HG03575 (cell line): ENCODE results near the gene RELT.

Source experiments
- ATAC-seq: cut with Tn5 transposase; IDR thresholded peaks from one replicate; pipeline ENCODE4 v1.9.1; 2021; ENCODE audit not compliant: unreplicated experiment, insufficient number of reproducible peaks, low FRiP score; ENCODE audit errors: extremely low read depth

RELT gene, protein sequence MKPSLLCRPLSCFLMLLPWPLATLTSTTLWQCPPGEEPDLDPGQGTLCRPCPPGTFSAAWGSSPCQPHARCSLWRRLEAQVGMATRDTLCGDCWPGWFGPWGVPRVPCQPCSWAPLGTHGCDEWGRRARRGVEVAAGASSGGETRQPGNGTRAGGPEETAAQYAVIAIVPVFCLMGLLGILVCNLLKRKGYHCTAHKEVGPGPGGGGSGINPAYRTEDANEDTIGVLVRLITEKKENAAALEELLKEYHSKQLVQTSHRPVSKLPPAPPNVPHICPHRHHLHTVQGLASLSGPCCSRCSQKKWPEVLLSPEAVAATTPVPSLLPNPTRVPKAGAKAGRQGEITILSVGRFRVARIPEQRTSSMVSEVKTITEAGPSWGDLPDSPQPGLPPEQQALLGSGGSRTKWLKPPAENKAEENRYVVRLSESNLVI

DNA sequence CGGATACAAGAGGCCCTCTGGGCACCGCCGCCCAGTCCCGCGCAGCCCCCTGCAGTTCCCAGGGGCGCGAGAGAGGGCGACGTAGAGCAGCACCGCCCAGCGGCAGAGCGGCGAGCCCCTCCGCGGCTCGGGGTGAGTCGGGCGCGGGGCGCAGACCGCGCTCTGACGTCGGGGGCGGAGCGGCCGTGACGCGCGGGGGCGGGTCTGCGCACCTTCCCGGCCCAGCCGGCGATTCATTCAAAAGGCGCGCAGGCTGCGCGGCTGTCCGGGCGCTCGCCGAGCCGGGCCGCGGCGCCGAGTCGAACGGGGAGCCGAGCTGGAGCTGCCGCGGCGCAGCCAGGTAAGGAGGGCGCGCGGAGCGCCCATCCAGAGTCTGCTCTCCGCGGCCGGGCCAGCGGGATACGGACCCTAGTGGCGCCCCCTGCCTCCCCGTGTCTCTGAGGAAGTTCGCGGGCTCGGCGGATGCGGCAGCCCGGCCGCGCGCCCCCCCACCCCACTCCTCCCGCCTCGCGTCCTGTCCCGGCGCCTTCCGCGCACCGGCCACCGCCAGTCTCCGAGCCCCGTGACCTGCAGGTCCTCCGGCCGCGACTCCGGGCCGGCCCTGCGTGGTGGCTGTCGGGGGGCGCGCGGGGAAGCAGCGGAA lies at the start of gene RELT:
TSS of gene RELT (plus strand) at position 240 of the 643 bp plus-strand sequence. CDS start 12,738 bp downstream, outside the sequence.
- no peak for ATAC-seq

DNA sequence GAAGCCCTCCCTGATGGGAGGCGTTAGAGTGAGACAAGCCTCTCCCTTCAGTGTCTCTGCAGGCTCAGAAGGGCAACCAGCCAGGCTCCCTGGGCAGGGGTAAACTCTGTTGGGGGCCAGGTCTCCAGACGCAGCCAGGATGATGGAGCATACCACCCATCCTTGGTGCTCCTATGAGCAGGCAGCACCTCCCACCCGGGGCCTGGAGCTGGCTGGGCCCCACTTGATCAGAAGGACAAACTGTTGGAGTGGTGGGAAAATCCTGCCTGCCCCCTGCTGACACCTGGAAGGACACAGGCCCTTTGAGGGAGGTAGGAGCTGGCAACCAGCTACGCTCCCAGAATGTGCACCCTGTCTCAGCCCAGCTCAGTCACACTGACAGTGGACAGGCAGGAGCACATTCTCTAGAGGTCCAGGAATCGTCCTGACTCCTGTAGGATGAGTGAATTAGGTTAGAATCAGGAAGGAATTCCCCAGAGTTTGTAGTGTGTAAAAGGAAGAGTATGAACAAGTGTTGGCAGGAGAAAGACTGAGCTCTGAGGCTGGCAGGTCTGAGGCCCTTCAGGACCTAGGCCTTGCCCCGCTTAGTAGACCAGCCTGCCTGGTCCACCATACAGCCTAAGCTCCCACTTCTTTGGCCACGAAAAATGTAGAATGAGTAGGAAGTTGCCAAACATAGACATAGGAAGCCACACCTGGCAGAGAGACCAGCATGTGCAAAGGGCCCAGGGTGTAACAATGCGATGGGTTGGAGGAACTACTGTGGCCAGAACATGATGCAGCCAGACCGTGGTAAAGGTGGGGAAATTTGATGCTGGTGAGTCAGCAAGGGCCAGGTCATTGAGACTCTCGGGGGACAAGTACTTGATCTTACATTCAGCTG lies 49.0 kb upstream of the RELT start:
- no peak for ATAC-seq

DNA sequence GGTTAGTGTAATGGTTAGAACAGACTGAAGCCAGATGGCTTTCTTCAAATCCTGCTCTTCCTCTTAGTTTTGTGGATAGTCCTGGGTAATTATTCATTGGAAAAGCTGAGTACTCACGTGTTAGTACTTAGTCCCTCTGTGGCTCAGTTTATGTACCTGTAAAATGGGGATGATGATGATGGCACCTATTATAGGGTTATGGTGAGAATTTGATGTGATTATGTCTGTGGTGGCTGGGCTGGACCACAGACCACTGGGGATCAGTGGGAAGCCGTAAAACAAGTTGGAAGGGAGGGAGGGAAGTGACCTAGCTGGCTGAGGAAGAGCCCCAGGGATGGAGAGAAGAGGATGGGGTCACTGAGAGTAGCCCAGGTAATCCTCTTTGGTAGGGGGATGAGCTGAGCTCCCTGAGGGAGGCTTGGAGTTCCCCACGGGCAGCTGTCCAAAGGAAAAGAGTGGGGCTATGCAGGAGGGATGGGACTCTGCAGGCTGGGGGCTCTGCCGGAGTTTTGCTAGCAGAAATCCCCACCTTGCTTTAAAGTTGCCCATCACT lies 48.3 kb upstream of the RELT start:
- no peak for ATAC-seq

DNA sequence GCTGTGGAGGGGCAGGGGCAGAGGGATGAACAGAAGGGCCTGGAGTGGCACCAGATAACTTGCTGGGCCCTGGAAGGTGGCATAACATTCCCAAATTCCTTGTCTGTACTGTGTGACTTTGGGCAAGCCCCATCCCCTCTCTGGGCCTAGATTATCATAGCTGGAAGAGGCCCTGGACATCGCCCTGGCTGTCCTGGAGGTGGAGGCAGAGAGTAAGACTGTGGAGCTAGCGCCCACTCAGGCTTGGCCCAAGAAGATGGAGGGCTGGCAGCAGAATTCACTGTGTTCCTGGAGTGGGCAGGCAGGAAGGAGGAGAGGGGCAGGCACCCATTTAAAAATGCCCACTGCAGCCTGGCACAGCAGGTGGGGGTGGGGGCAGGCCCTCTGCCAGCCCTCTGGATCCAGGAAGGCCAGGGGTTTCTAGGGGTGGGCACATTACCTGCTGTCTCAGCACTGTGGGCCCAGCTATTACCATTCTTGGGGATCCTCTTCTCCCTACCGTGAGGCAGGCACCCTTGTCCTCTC lies 45.6 kb upstream of the RELT start:
- no peak for ATAC-seq

DNA sequence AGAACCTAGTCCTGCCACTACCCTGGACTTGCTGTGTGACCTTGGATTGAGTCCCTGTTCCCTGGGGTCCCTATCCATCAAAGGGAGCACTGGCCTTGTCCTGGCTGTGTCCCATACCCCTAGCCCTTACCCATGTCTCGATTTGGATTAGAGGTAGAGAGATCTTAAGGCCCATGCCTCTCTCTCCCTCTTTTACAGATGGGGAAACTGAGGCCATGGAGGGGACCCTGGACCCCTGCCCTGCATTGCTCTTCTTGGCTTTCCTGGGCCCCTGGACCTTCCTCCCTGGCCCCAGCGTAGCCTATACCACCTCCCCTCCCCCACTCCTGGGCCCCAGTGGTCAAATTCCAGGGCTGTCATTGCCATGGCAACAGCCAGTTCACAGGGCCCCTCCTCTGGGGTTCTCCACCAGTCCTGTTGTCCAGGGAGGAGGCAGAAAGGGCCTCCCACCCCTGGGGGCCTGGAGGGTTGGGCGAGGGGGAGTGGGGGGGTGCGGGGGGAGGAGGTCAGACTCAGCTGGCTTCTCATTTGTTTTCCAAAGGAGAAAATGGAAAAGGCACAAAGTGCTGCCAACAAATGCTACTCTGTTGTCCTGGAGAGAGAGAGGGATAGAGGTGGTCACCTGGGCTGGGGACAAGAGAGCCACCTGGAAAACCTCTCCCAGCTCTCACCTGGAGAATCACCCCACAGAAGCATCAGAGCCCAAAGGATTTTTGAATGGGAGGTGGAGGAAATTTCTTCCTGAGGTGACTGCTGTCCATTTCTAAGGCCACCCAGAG lies 44.9 kb upstream of the RELT start:
- no peak for ATAC-seq

DNA sequence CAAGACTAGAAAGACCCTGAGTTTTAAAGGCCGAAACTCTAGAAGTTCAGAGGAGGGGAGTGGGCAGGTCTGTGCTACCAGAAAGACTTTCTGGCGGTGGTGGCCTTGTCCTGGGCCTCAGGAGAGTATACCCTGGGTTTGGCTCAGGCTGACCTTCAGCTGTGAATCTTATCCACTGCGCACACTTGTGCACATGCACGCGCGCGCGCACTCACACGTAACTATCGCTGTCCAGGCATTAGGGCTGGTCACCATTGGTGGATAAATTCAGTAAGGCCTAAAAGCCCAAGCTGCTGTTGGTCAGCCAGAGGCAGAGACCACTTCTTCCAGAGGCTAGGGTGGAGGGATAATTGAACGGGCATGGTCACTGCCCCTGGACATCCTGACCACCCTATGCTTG lies 43.0 kb upstream of the RELT start:
- no peak for ATAC-seq

DNA sequence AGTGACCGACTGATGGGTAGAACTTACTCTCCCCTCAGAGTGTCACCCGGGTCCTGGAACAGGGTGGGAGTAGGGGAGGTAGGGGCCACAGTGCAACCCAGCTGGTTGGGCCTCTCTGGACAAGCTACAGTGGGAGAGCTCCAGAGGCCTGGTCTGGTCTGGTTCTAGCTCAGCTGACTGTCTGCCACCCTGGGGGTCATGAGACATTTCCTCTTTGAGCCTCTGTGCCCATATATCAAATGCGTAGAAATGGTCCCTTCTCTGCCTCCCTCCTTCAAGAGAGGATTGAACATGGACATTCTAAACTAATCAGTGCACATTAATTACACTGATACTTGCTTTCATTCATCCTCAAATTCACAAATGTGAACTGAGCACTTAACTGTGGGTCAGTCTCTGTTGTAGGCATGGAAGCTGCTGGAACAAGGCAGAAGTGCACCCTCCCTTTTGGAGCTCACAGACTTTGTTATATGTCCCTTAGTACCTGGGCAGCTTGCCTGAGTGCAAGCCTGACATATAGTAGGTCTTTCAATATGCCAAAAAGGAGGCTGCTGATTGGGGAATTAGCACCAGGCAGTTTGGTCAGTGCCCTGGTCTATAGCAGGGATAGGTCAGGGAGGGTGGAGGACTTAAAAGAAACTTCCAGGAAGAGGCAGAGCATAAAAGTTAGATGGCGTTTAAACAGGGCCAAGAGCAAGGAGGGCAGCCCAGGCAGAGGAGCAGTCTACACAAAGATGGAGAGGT lies 42.4 kb upstream of the RELT start:
- ATAC-seq, result no peak

DNA sequence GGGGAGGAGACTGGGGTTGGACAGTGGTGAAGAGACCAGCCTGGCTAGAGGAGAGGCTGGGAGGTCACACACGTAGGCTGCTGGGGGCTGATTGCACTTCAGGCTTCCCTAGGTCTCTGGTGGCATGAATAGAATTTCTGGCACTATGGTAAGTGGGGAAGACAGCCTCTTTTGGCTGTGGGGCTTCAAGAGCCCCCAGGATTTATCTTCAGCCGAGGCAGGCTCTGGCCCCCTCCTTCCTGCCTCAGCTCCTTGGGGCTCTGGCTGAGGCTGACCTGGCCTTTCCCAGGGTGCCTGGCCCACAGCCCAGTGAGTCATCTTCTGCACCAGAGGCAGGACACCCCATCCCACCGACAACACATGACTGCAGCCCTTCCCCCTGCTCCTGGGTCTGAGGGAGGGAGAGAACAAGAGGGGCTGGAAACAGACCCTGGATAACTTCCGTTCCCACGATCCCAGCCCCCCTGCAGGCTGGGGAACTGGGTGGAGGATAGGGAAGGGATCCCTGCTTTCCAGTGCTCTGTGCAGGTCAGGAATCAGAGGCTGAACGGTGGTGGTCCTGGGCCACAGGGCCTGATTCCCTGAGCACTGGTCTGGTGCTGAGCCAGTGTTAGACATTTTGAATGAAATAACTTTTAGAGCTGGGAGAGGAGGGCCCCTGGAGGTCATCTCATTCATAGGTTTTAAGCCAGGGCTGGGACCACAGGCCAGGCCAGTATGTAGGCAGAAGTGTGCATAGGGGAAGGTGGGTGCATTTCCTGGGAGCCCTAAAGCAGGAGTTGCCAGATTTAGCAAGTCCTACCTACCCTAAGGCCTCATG lies 41.6 kb upstream of the RELT start:
- no peak for ATAC-seq

DNA sequence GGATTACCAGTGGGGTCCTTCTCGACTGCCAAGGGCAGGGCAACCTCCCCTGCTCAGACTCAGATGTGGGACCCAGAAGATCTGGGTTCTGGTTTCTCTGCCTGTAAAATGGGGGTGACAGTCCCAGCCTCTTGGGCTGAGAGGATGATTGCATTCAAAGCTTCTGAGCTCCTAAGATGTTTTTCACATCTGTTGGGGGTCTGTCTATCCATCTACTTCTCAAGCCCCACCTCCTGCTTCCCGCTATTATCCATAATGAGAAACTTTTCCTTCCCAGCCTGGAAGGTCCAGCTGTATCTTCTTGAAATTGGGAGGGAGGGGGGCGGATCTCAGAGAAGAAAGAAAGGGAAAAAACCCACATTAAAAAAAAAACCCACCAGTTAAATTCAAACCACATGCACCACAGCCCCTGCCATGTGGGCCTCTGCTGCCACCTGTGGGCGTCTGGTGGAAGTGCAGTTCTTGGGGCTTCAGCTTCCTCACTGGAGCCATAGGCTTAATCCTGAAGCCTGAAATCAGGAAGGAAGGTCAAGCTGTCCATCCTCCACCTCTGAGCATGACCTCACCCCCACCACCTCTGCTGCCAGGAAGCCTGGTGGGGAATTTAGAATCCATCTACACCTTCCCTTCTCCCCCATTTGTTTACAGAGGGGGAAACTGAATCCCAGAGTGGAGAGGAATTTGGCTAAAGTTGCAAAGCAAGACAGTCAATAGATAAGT lies 40.8 kb upstream of the RELT start:
- no peak for ATAC-seq

DNA sequence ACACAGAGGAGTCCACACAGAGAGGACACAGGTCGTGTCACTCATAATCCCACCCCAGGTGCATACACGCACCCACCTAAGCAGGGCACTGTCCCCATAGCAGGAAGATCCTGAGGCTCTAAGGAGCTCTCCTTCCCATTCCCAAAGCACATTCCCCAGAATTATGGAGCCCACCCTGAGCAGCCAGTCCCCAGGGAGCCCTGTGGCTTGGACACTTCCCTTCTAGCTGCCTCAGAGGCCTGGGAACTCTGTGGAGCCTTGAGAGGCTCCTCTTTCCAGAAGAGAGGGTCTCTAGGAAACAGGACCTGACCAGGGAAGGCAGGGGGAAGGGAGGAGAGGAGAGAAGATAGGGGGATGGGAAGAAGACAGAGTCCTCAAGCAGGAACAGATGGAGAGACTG lies 38.4 kb upstream of the RELT start:
- ATAC-seq, result no peak

DNA sequence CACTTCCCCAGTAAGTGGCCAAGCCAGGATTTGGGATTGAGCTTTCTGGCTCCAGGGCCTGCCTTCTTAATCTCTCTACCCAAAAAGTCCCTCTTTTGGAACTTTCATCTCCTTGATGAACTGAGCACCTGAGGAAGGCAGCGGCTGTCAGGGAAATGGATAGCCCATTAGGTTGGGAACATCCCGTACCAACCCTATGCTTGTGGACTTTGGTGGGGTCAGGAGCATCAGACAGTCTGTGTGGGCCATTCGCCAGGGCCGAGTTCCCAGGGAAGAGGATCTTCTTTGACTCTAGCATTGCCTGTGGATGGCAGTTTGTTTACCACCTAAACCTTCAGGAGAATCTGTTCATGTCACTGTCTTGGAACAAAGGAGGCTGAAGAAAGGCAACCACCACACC lies 37.9 kb upstream of the RELT start:
- no peak for ATAC-seq

DNA sequence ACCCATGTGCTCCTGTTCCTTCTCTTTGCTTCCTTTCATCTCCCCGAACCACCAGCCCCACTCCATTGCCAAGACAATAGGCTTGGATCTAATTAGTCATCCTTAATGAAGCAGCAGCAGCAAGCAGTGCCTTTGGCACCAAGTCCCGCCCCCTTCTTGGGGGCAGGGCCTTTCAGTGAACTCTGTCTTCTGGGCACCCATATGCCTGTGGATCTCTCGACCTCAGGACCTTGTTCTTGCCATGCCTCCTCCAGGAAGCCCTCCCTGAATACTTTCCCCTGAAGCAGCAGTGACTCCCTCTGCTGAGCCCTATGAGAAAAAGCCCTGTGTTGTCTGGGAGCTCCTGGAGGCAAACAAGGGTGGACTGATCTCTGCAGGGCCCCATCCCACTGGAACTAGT lies 36.0 kb upstream of the RELT start:
- no peak for ATAC-seq

DNA sequence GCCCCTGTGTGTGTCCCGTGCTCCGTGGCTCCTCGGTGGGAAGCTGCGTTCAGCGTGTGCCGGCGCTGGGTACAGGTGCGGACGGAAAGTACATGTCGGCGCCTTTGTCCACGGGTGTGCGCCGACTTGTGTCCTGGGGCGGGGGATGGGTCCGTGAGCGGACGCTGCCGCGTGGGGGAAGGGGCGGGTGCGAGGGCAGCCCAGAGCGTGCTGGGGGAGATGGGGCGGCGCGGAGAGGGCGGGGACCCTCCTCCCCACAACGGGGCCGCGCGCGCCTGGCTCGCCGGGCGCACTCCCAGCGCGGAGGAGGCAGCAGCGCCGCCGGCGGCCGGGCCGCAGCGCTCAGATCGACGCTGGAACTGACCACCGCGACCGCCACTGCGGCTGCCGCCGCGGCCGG lies 33.6 kb upstream of the RELT start:
- ATAC-seq, result no peak

DNA sequence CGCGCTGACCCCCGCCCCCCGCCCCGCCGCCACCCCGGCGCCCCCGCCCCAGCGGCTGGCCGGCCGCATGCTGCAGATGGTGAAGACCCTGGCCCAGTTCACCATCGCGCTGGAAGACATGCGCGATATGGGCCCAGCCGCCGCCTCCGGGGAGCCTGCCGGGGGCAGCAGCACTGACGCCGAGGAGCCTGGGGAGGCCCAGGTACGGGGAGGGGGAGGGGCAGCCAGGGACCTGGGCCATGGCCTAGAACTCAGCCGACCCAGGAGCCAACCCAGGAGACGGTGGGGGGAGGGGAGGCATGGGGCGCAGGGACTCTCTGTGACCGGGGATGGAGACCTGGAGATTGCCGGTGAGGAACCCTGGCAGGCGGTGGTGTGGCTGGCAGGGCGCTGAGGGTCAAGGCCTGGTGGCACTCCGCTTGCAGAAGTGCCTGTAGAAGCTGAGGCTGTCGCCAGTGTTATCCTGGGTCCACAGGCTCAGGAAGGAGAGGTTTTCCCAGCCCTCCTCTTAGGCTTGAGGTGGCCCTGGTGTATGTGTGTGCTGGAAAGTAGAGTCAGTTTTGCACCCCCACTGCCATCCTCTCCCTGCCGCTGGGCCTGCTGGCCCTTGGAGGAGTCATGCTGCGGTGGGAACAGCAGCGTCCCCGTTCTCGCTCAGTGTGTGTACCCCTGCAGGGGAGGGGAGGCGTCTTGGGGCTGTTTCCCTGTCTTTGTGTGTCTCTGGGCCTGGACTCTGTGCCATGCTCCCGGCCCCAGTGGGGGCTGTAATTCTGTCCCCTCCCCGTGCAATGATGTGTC lies 32.9 kb upstream of the RELT start:
- no peak for ATAC-seq

DNA sequence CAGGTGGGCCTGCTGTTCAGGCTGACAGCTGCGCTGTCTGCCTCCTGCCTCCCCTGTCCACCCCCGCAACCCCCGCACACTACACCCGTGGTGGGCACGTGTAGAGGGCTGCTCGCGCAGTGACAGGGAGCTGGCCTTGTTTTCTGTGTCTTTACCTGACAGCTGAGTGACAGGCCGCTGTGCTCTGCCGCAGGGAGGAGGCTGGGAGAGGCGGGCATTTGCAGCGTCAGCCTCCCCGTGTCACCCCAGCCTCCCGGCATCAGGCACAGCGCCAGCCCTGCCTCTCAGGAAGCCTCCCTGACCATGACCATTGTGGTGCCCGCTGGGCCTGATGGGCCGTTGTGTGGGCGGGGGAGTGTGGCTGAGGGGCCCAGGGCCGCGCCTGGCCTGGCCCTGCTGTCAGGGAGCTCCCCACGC lies 32.0 kb upstream of the RELT start:
- ATAC-seq, result no peak
